ENCODE results near the gene RAPGEF2.
A peak's percentile ranks its signal among the peaks of the same experiment; 100 is the strongest.
"Not testable (repeated sequence)": the region's sequence is repeated elsewhere in the genome, so short reads cannot be mapped to it uniquely, and the experiment has no call there.

Gene RAPGEF2

GRCh38 chr4:159102622-159103383 lies at the start of gene RAPGEF2:
RAPGEF2 (plus strand) TSS chr4:159103079; CDS start chr4:159104163, 1,084 bp downstream.
- Histone ChIP-seq H3K36me3 (ENCODE audit: insufficient read depth, low read length) (no peaks in the 10 kb centered on the region), H3K9me3 (ENCODE audit: control insufficient read depth, insufficient read depth, low read length) (no peaks in the 10 kb centered on the region), H3K4me1 (ENCODE audit: insufficient read depth, low read length) (peaks cover 21% of the 10 kb centered on the region; the same call in 1 of the 2 replicates), H3K9ac (ENCODE audit: low read depth, low read length) (peak within 1 kb of the TSS; percentile 88)

- no peaks in the 10 kb centered on the region for H3K36me3 ChIP-seq (ENCODE audit: insufficient read depth, low read length)
- H3K4me1 ChIP-seq (ENCODE audit: insufficient read depth, low read length), result peaks cover 24% of the 10 kb centered on the region
- no peaks in the 10 kb centered on the region for H3K9me3 ChIP-seq (ENCODE audit: control insufficient read depth, insufficient read depth, low read length)
These were observed 47.0 kb upstream of the RAPGEF2 start for GRCh38 chr4:159055833-159056232.

GRCh38 chr4:159060161-159060560 lies 42.7 kb upstream of the RAPGEF2 start:
- Histone ChIP-seq H3K36me3 (ENCODE audit: insufficient read depth, low read length) (no peaks in the 10 kb centered on the region), H3K4me1 (ENCODE audit: insufficient read depth, low read length) (peaks cover 12% of the 10 kb centered on the region), H3K9me3 (ENCODE audit: control insufficient read depth, insufficient read depth, low read length) (no peaks in the 10 kb centered on the region), H3K9ac (ENCODE audit: low read depth, low read length) (no peak overlapping the region)

More at GRCh38 chr4:159055833-159056232, 47.0 kb upstream of the RAPGEF2 start:
- H3K9ac ChIP-seq (ENCODE audit: low read depth, low read length), result no peak overlapping the region

GRCh38 chr4:159062381-159062780 lies 40.5 kb upstream of the RAPGEF2 start:
- Histone ChIP-seq H3K9me3 (ENCODE audit: control insufficient read depth, insufficient read depth, low read length) (no peaks in the 10 kb centered on the region), H3K36me3 (ENCODE audit: insufficient read depth, low read length) (no peaks in the 10 kb centered on the region), H3K4me1 (ENCODE audit: insufficient read depth, low read length) (no peaks in the 10 kb centered on the region), H3K9ac (ENCODE audit: low read depth, low read length) (no peak overlapping the region)

- no peaks in the 10 kb centered on the region for H3K9me3 ChIP-seq (ENCODE audit: control insufficient read depth, insufficient read depth, low read length)
- H3K36me3 ChIP-seq (ENCODE audit: insufficient read depth, low read length), result no peaks in the 10 kb centered on the region
- H3K4me1 ChIP-seq (ENCODE audit: insufficient read depth, low read length), result no peaks in the 10 kb centered on the region
- no peak overlapping the region for H3K9ac ChIP-seq (ENCODE audit: low read depth, low read length)
These were observed 37.2 kb upstream of the RAPGEF2 start for GRCh38 chr4:159065513-159066240.

- H3K36me3 ChIP-seq (ENCODE audit: insufficient read depth, low read length); H3K9me3 ChIP-seq (ENCODE audit: control insufficient read depth, insufficient read depth, low read length); H3K9ac ChIP-seq (ENCODE audit: low read depth, low read length): not testable (repeated sequence)
- peaks cover 21% of the 10 kb centered on the region for H3K4me1 ChIP-seq (ENCODE audit: insufficient read depth, low read length)
These were observed 34.7 kb upstream of the RAPGEF2 start for GRCh38 chr4:159068139-159068538.

- no peaks in the 10 kb centered on the region for H3K9me3 ChIP-seq (ENCODE audit: control insufficient read depth, insufficient read depth, low read length)
- H3K4me1 ChIP-seq (ENCODE audit: insufficient read depth, low read length), result peaks cover 21% of the 10 kb centered on the region
- H3K9ac ChIP-seq (ENCODE audit: low read depth, low read length), result no peak overlapping the region; the same call in 1 of the 2 replicates
- H3K36me3 ChIP-seq (ENCODE audit: insufficient read depth, low read length), result no peaks in the 10 kb centered on the region
These were observed 33.0 kb upstream of the RAPGEF2 start for GRCh38 chr4:159069922-159070321.

GRCh38 chr4:159070742-159071141 lies 32.1 kb upstream of the RAPGEF2 start:
- H3K36me3 ChIP-seq (ENCODE audit: insufficient read depth, low read length), result no peaks in the 10 kb centered on the region
- no peaks in the 10 kb centered on the region for H3K9me3 ChIP-seq (ENCODE audit: control insufficient read depth, insufficient read depth, low read length)
- peaks cover 21% of the 10 kb centered on the region for H3K4me1 ChIP-seq (ENCODE audit: insufficient read depth, low read length)
- H3K9ac ChIP-seq (ENCODE audit: low read depth, low read length), result no peak overlapping the region

- Histone ChIP-seq H3K4me1 (ENCODE audit: insufficient read depth, low read length) (peaks cover 21% of the 10 kb centered on the region), H3K9ac (ENCODE audit: low read depth, low read length) (no peak overlapping the region), H3K36me3 (ENCODE audit: insufficient read depth, low read length) (no peaks in the 10 kb centered on the region), H3K9me3 (ENCODE audit: control insufficient read depth, insufficient read depth, low read length) (no peaks in the 10 kb centered on the region)
These were observed 31.5 kb upstream of the RAPGEF2 start for GRCh38 chr4:159071178-159071968.

- Histone ChIP-seq H3K36me3 (ENCODE audit: insufficient read depth, low read length) (no peaks in the 10 kb centered on the region), H3K9ac (ENCODE audit: low read depth, low read length) (no peak overlapping the region), H3K4me1 (ENCODE audit: insufficient read depth, low read length) (peaks cover 21% of the 10 kb centered on the region), H3K9me3 (ENCODE audit: control insufficient read depth, insufficient read depth, low read length) (no peaks in the 10 kb centered on the region)
These were observed 30.7 kb upstream of the RAPGEF2 start for GRCh38 chr4:159071969-159072765.

- Histone ChIP-seq H3K9ac (ENCODE audit: low read depth, low read length) (no peak overlapping the region), H3K36me3 (ENCODE audit: insufficient read depth, low read length) (no peaks in the 10 kb centered on the region), H3K4me1 (ENCODE audit: insufficient read depth, low read length) (peaks cover 21% of the 10 kb centered on the region), H3K9me3 (ENCODE audit: control insufficient read depth, insufficient read depth, low read length) (no peaks in the 10 kb centered on the region)
These were observed 27.3 kb upstream of the RAPGEF2 start for GRCh38 chr4:159075531-159075932.

GRCh38 chr4:159077018-159077417 lies 25.9 kb upstream of the RAPGEF2 start:
- not testable (repeated sequence) for H3K36me3 ChIP-seq (ENCODE audit: insufficient read depth, low read length); H3K9me3 ChIP-seq (ENCODE audit: control insufficient read depth, insufficient read depth, low read length); H3K9ac ChIP-seq (ENCODE audit: low read depth, low read length); H3K4me1 ChIP-seq (ENCODE audit: insufficient read depth, low read length)

- Histone ChIP-seq H3K36me3 (ENCODE audit: insufficient read depth, low read length) (no peaks in the 10 kb centered on the region), H3K4me1 (ENCODE audit: insufficient read depth, low read length) (0 out of 2 replicates have a peak, but pooled peaks cover 1% of the 10 kb centered on the region), H3K9me3 (ENCODE audit: control insufficient read depth, insufficient read depth, low read length) (no peaks in the 10 kb centered on the region), H3K9ac (ENCODE audit: low read depth, low read length) (no peak overlapping the region)
These were observed 25.0 kb upstream of the RAPGEF2 start for GRCh38 chr4:159077702-159078495.
